Measurements from ENCODE around the gene ARL8B.

The ARL8B gene

GRCh38 chr3:5122030-5122740 is at the start of gene ARL8B:
TSS of gene ARL8B (plus strand) at chr3:5122292. CDS start at chr3:5122466, 174 bp downstream.
- Histone ChIP-seq H3K9ac (peak within 1 kb of the TSS; percentile 97), H3K27me3 (ENCODE audit: control insufficient read depth, insufficient read depth, low read length) (no peaks in the 10 kb centered on the region), H3K4me3 (ENCODE audit: low read depth, low read length) (peak within 1 kb of the TSS; percentile 99), H3K4me2 (ENCODE audit: low read length) (peak within 1 kb of the TSS; percentile 91), H3K4me1 (peaks cover 9% of the 10 kb centered on the region), H3K27ac (peak within 1 kb of the TSS; percentile 73), H3K79me2 (peaks cover 34% of the 10 kb centered on the region), H2AFZ (peak within 1 kb of the TSS; percentile 94), H3K9me3 (ENCODE audit: control insufficient read depth, low read length) (no peaks in the 10 kb centered on the region), H3K36me3 (ENCODE audit: control insufficient read depth, insufficient read depth, low read length) (no peaks in the 10 kb centered on the region)
- TF ChIP-seq CTCF (IDR thresholded peaks at IDR 0.05) = peak; percentile 98

GRCh38 chr3:5073374-5074085 is 48.6 kb upstream of the ARL8B start:
- no peak for TF ChIP-seq CTCF (IDR thresholded peaks at IDR 0.05)
- no peaks in the 10 kb centered on the region for H3K9me3 ChIP-seq (ENCODE audit: control insufficient read depth, low read length)
- no peaks in the 10 kb centered on the region for H3K79me2 ChIP-seq
- no peak overlapping the region for H3K4me3 ChIP-seq (ENCODE audit: low read depth, low read length)
- H3K4me1 ChIP-seq = no peaks in the 10 kb centered on the region
- H3K36me3 ChIP-seq (ENCODE audit: control insufficient read depth, insufficient read depth, low read length) = no peaks in the 10 kb centered on the region
- H3K27me3 ChIP-seq (ENCODE audit: control insufficient read depth, insufficient read depth, low read length) = no peaks in the 10 kb centered on the region
- no peak overlapping the region for H3K9ac ChIP-seq
- H3K4me2 ChIP-seq (ENCODE audit: low read length) = no peak overlapping the region
- H2AFZ ChIP-seq = no peak overlapping the region
- no peak overlapping the region for H3K27ac ChIP-seq

- H3K27ac ChIP-seq = no peak overlapping the region
- H3K9me3 ChIP-seq (ENCODE audit: control insufficient read depth, low read length) = no peaks in the 10 kb centered on the region
- H3K4me3 ChIP-seq (ENCODE audit: low read depth, low read length) = no peak overlapping the region
- H3K79me2 ChIP-seq = no peaks in the 10 kb centered on the region
- no peaks in the 10 kb centered on the region for H3K27me3 ChIP-seq (ENCODE audit: control insufficient read depth, insufficient read depth, low read length)
- no peak overlapping the region for H3K4me2 ChIP-seq (ENCODE audit: low read length)
- H3K36me3 ChIP-seq (ENCODE audit: control insufficient read depth, insufficient read depth, low read length) = no peaks in the 10 kb centered on the region
- no peak for TF ChIP-seq CTCF (IDR thresholded peaks at IDR 0.05)
- no peaks in the 10 kb centered on the region for H3K4me1 ChIP-seq
- no peak overlapping the region for H2AFZ ChIP-seq
- H3K9ac ChIP-seq = no peak overlapping the region
Measured at GRCh38 chr3:5078151-5078550, 43.9 kb upstream of the ARL8B start.

GRCh38 chr3:5079761-5080160 is 42.3 kb upstream of the ARL8B start:
- H3K4me2 ChIP-seq (ENCODE audit: low read length) = no peak overlapping the region
- no peak for TF ChIP-seq CTCF (IDR thresholded peaks at IDR 0.05)
- H3K4me3 ChIP-seq (ENCODE audit: low read depth, low read length) = no peak overlapping the region
- H3K9me3 ChIP-seq (ENCODE audit: control insufficient read depth, low read length) = no peaks in the 10 kb centered on the region
- H3K9ac ChIP-seq = no peak overlapping the region
- H3K79me2 ChIP-seq = no peaks in the 10 kb centered on the region
- H3K27me3 ChIP-seq (ENCODE audit: control insufficient read depth, insufficient read depth, low read length) = no peaks in the 10 kb centered on the region
- no peaks in the 10 kb centered on the region for H3K36me3 ChIP-seq (ENCODE audit: control insufficient read depth, insufficient read depth, low read length)
- H3K27ac ChIP-seq = no peak overlapping the region
- H2AFZ ChIP-seq = no peak overlapping the region
- H3K4me1 ChIP-seq = no peaks in the 10 kb centered on the region

All from parathyroid adenoma (tissue), 2 donors.